ENCODE measurements around the gene TRIM2.

TRIM2 gene

DNA sequence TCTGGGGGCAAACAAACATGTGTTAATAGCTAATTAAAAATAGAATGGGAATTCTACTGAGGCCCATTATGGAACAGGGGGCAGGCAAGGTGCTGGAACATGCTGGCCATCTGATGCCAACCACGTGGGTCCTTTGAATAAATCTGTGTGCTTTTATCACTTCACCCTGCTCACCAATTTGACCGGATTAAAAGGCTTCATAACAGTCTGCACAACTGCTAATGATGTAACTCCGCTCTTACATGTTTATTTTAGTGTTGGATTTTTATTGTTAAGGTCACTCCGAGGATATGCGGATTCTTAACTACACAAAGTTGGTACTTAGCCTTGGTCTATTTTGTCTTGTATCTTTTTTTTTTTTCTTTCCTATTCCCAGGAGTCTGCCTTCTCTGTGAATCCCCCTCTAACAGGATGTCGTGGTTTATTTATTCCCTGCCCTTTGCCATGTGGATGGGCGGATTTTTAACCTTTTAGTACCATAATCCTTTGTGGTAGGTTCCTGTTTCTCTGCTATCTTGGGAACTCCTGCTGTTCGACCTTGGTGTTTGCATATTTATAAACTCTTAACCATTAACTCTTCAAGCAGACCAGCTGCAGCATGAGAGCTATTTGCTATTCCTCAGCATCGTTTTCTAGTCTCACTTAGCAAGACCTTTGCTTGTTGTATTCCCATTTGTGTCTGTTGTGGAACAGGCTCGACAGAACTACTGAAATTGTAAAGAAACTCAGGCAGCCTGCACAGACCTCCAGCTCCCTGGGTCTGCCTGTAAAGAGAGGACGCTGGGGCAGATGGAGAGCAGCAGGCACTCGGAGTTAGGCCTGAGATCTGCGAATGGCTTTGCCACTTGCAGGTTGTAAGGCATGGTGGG lies 38.0 kb downstream of the TRIM2 start:
- intact Hi-C loops (cut with DNase I), result loop anchor here (10.0 kb wide), 1 partner anchor 83 kb away; no protein-coding TSS in a partner anchor
- peak in 1 of 42 donors; percentile 46 for DNase-seq

DNA sequence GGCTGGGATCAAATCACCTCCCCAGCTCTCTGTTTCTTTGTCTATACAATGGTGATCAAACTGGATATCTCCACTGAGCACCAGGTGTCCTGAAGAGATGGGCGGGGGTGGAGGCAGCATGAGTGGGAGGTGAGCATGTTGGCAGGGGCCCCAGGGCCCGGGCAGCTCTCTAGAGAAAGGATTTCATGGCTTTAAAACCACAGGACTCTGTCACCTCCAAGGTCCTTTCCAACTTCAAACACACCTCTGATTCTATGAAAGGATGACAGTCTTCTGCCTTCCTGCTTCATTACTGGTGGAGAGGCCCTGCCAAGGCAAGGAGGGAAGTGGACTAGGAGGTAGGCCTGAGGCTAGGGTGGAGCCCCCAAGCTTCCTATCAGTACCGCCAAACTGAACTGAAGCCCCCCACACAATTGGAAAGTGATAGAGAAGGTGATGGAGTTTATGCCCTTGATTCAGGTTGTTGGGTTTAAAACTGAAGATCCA lies 38.6 kb downstream of the TRIM2 start:
- DNase-seq, result peak in 1 of 42 donors; percentile 37
- intact Hi-C loops (cut with DNase I), result loop anchor here (10.0 kb wide), 1 partner anchor 82 kb away; no protein-coding TSS in a partner anchor

GRCh38 chr4:153243468-153243867 lies 39.2 kb downstream of the TRIM2 start:
- intact Hi-C loops (cut with DNase I), result loop anchor here (10.0 kb wide), 1 partner anchor 81 kb away; no protein-coding TSS in a partner anchor
- DNase-seq, result no peak

DNA sequence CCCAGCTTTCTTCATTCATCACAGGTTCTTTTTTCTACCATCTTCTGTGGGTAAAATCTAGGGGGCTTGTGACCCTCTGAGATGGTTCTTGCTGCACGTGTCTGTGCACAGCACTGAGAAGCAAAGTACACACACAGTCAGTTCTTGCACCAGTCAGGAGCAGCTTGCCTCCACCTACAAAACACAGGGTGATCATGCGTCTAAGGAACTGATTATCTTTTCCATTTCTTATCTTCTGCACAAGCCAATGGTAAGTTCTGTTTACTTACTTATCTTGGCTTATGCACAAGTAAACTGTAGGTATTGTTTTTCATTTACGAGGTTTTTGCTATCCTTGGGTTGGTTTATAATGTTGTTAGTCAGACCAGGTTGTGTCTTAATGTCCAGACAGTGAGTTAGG lies 40.7 kb downstream of the TRIM2 start:
- DNase-seq, result no peak
- intact Hi-C loops (cut with DNase I), result loop anchor here (10.0 kb wide), 1 partner anchor 80 kb away; no protein-coding TSS in a partner anchor

- intact Hi-C loops (cut with DNase I), result loop anchor here (10.0 kb wide), 1 partner anchor 79 kb away; no protein-coding TSS in a partner anchor
- DNase-seq, result no peak
These were observed 41.5 kb downstream of the TRIM2 start for GRCh38 chr4:153245775-153246174.

- intact Hi-C loops (cut with DNase I), result loop anchor here (10.0 kb wide), 1 partner anchor 78 kb away; no protein-coding TSS in a partner anchor
- DNase-seq, result no peak
These were observed 42.3 kb downstream of the TRIM2 start for GRCh38 chr4:153246446-153247115.

DNA sequence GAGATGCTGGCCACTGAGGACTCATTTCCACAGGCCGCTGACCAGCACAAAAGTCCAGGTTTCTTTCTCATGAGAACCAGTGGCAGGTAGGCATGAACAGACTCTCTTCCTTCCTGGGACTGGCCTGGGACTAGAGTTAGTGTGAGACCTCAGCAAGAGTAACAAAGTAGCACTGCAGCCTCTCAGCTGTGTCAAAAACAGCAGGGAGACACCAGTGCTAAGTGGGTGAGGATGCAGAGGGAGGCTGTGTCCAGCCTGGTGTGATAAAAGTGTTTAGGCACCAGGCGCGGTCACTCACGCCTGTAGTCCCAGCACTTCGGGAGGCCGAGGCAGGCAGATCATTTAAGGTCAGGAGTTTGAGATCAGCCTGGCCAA lies 42.9 kb downstream of the TRIM2 start:
- no peak for DNase-seq
- intact Hi-C loops (cut with DNase I), result loop anchor here (10.0 kb wide), 1 partner anchor 78 kb away; no protein-coding TSS in a partner anchor

GRCh38 chr4:153248641-153249198 lies 44.5 kb downstream of the TRIM2 start:
- intact Hi-C loops (cut with DNase I), result loop anchor here (10.0 kb wide), 1 partner anchor 76 kb away; no protein-coding TSS in a partner anchor
- peak in 8 of 42 donors; percentile 12 to 41 (median 31) for DNase-seq

- intact Hi-C loops (cut with DNase I), result loop anchor here (10.0 kb wide), 1 partner anchor 75 kb away; no protein-coding TSS in a partner anchor
- peak in 41 of 42 donors; percentile 58 to 92 (median 81) for DNase-seq
These were observed 45.2 kb downstream of the TRIM2 start for GRCh38 chr4:153249199-153250041.

DNA sequence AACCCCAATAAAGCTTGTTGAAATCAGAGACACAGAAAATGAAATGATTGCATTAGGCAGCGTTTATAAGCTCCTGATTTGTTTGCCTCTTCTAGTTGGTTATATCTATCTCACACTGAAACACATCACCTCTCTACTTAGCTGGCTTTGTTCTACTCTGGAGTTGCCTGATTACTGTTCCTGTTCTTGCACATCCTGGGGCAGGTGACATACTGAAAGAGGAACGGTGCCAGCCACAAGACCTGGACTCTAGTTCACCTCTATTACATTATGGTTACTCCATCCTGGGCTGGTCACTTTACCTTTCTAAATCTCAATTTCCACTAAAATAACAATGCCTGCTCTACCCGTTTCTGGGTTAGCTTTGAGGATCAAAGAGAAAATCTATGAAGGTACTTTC lies 47.9 kb downstream of the TRIM2 start:
- intact Hi-C loops (cut with DNase I), result no loop called here
- DNase-seq, result no peak

- intact Hi-C loops (cut with DNase I), result no loop called here
- DNase-seq, result no peak
These were observed 51.0 kb downstream of the TRIM2 start for GRCh38 chr4:153255233-153255632.

DNA sequence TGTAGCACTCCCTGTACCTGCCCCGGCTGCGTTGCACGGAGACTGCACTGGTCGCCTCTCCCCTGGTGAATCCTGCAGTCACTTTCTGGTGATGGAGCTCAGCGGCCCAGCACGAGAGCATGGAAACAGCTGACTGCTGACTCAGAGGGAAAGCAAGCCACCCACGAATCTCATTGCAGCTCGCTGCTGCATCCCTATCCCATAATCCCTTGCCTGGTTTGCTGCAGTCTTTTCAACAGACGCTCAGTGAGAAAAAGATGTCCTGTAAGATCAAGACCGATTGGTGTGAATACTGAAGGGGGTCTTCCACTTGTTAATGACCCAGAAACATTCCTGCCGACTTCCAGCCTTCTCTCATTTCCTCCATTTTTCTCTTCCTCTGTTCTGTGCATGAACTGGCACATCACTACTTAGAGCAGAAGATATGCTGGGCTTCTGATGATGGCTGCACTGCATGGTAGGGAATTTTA lies 52.9 kb downstream of the TRIM2 start:
- peak; percentile 68 to 95 (median 84) for DNase-seq
- intact Hi-C loops (cut with DNase I), result no loop called here

DNA sequence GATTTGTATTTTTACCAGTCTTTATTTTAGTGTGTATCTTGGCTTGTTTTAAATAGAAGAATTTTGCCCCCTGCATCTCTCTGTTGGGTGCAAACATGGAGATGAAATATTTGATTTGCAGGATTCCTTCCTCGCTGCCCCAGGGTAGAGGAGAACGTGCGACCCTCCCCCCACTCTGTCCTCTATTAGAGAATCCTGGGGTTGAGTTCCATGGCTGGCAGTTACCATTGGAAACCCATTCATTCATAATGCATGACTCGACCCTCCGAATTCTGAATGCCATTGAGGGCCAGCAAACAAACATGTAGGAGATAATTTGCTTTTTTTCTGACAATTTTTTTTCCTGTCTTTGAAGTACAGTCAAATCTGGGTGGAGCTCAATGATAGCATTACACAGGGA lies 53.7 kb downstream of the TRIM2 start:
- DNase-seq, result peak in 12 of 42 donors; percentile 18 to 44 (median 26)
- intact Hi-C loops (cut with DNase I), result no loop called here

GRCh38 chr4:153258750-153259149 lies 54.5 kb downstream of the TRIM2 start:
- intact Hi-C loops (cut with DNase I), result no loop called here
- no peak for DNase-seq

DNA sequence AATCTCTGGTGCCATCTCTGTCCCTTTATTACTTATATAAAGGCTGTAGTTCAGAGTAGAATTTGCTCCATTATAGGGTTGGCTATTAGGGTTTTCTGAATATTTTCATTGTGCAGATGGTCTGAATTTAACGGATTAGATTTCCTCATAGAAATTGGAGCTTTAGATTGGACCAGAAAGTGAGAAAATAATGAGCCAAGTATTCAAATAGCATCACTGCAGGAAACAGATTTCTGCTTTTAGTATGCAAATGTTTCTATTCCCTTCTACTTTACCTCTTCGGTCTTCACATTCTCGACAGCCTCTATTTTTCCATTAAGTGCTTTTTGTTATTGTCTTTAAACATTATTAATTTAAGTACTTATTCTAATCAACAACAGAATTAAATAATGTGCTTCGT lies 55.4 kb downstream of the TRIM2 start:
- DNase-seq, result no peak
- intact Hi-C loops (cut with DNase I), result no loop called here

GRCh38 chr4:153260132-153260531 lies 55.9 kb downstream of the TRIM2 start:
- DNase-seq, result no peak
- intact Hi-C loops (cut with DNase I), result no loop called here

GRCh38 chr4:153260553-153261300 lies 56.5 kb downstream of the TRIM2 start:
- intact Hi-C loops (cut with DNase I), result no loop called here
- peak in 1 of 42 donors; percentile 51 for DNase-seq

- intact Hi-C loops (cut with DNase I), result no loop called here
- DNase-seq, result no peak
These were observed 57.2 kb downstream of the TRIM2 start for GRCh38 chr4:153261461-153261860.

Data from head of caudate nucleus (tissue), 42 donors.